GM12864 (cell line): ENCODE data around the gene ATP5ME.

Experiments
- DNase-seq: peaks from one replicate; pipeline ENCODE4 v3.0.0-alpha.2; 2011; ENCODE audit warnings: low read depth
- H3K4me3 ChIP-seq: 2 replicates; pipeline ENCODE4 v1.5.1; 2011; ENCODE audit warnings: mild to moderate bottlenecking, low read depth, low read length, control low read depth
- TF ChIP-seq, protein P1 (sequence below): IDR thresholded peaks from 2 replicates; pipeline ENCODE4 v1.5.1; 2011; ENCODE audit warnings: low read depth, mild to moderate bottlenecking, moderate library complexity, low read length, control low read depth, inconsistent platforms; ENCODE audit errors: missing control alignments

ATP5ME gene

DNA sequence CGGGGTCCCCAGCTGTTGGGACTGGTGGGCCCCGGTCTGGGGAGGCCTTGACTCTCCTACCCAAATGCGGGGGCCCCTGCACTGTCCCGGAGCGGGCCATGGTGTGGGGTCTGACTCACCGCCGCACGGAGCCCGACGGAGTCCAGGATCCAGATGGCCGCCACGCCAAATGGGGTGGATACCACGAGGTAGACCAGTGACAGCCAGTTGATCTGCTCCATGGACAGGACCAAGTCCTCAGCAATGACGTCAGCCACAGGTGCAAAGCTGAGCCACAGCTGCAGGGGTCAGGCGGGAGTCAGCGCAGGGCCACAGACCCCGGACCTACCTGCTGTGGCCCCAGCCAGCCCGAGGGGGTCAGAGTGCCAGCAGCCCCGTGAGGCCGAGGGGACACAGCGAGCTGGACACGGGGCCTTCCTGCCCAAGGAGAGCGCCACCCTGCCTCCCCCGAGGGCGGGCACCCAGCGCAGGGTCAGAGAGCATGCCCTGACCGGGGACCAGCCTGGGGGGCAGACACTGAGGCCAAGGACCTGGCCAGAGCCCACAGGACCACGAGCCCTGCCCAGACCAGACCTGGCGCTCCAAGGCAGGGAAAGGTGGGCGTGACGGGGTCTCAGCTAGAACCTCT lies 12.5 kb upstream of the ATP5ME start:
- DNase-seq, result no peak
- H3K4me3 ChIP-seq, result no peak overlapping the region
- TF ChIP-seq, protein P1, sequence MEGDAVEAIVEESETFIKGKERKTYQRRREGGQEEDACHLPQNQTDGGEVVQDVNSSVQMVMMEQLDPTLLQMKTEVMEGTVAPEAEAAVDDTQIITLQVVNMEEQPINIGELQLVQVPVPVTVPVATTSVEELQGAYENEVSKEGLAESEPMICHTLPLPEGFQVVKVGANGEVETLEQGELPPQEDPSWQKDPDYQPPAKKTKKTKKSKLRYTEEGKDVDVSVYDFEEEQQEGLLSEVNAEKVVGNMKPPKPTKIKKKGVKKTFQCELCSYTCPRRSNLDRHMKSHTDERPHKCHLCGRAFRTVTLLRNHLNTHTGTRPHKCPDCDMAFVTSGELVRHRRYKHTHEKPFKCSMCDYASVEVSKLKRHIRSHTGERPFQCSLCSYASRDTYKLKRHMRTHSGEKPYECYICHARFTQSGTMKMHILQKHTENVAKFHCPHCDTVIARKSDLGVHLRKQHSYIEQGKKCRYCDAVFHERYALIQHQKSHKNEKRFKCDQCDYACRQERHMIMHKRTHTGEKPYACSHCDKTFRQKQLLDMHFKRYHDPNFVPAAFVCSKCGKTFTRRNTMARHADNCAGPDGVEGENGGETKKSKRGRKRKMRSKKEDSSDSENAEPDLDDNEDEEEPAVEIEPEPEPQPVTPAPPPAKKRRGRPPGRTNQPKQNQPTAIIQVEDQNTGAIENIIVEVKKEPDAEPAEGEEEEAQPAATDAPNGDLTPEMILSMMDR, result peak; percentile 15

DNA sequence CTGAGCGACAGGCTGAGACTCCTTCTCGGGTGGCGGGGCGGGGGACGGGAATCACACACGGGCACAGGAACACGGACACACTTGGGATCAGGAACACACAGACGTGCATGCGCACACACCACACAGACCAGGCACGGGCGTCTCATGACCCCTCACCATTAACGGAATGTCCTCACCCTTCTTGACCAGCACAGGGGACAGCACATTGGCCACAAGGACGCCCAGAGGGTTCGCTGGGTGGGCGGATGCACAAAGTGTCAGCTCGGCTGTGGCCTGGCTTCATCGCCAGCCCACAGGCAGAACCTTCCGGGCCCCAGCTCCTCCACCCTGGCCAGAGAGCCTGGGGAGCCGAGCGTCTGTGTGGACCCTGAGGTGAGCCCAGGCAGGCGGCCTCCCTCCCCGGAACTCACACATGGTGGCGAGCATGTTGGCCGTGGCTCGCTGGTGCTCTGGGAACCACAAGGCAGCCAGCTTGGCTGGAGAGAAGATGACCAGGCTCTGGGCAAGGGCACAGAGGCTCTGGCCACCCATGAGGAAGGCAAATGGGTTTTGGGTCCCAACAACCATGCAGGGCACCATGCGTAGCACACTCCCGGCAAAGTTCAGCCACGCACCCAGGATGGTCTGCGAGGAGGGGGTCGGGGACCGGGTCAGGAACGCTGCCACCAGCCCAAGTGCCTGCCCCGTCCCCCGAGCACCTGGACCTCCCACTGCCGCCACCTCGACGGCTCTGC lies 11.8 kb upstream of the ATP5ME start:
- H3K4me3 ChIP-seq, result no peak overlapping the region
- TF ChIP-seq, protein P1, result no peak
- no peak for DNase-seq

DNA sequence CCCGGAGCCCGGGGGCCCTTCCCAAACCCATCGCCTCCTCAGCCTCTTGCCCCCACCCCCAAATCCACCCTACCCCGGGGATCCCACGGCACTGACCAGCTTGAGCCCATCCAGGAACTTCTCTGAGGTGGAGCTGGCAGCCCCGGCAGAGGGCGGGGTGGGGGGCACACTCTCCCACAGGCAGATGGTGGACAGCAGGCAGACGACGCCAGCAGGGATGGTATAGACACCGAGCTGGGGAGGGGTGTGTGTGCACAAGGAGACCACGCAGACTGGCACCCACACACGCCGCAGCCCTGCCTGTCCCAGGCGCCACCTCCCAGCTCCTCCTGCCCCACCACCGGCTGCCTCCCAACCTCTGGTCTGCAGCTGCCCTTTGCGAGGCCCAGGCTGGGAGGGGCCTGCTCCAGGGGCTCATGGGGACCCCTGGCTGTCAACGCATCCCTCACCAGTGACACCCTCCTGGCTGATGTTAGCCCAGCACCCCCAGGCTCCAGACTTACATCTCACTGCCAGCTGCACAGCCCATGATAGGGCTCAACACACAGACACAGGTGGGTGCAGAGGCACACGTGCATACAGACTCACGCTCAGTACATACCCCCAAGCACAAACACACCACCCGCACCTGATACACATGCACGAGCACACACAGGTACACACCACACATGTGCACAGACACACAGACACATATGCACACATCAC lies 10.7 kb upstream of the ATP5ME start:
- H3K4me3 ChIP-seq, result no peak overlapping the region
- DNase-seq, result no peak
- TF ChIP-seq, protein P1, result no peak

DNA sequence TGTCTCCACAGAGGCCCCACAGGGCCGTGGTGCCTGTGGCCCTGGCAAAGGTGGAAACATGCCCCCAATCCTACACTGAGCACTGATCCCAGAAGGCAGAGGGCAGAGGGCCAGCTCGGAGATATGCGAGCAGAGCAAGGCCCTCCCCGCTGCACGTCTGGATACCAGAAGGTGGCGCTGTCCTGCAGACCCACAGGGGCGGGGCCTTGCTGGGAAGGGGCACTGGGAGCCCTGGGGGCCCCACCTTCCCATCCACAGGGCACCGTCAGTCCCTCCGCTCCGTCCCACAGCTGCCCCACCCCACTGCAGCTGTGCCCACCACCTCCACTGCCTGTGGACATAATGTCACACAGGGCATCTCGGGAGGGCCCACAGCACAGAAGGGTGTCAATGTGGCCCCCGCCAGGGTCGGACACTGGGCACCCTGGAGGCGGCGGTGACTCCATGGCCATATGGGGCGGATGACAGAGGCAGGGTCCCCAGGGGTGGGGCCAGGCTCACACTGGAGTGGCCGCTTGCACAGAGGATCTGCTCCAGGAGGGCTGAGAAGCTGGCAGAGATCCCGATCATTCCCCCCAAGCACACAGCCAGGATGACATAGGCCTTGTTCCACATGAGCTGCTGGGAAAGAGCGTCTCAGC lies 10.0 kb upstream of the ATP5ME start:
- TF ChIP-seq, protein P1, result peak; percentile 76
- DNase-seq, result no peak
- H3K4me3 ChIP-seq, result no peak overlapping the region

DNA sequence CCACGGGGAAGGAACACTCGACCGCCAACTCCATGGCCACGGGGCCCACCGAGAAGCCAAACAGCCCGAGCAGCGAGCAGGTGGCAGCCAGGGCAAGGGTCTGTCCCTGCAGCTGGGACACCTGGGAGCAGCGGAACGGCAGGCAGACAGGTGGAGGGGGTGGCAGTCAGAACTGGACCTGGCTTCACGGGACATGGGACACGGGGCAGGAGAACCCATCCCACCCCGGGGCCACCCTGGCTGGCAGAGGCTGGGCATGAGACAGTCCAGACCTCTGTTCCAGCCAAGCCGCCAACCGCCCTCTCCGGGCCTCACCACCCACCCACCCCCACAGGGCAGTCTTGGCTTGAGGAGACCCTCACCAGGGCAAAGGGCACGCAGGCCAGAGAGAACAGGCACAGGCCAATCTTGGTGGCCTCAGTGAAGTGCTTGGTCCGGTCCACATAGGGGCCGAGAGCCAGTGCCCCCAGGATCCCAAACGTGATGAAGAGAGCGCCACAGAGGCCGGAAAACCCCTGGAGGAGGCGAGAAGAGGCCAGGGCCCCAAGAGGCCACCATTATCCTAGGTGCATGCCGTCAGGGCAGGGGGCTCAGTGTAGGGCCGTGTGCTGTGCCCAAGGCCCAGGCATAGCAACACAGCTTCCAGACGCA lies 9.3 kb upstream of the ATP5ME start:
- no peak overlapping the region for H3K4me3 ChIP-seq
- TF ChIP-seq, protein P1, result no peak
- DNase-seq, result no peak

DNA sequence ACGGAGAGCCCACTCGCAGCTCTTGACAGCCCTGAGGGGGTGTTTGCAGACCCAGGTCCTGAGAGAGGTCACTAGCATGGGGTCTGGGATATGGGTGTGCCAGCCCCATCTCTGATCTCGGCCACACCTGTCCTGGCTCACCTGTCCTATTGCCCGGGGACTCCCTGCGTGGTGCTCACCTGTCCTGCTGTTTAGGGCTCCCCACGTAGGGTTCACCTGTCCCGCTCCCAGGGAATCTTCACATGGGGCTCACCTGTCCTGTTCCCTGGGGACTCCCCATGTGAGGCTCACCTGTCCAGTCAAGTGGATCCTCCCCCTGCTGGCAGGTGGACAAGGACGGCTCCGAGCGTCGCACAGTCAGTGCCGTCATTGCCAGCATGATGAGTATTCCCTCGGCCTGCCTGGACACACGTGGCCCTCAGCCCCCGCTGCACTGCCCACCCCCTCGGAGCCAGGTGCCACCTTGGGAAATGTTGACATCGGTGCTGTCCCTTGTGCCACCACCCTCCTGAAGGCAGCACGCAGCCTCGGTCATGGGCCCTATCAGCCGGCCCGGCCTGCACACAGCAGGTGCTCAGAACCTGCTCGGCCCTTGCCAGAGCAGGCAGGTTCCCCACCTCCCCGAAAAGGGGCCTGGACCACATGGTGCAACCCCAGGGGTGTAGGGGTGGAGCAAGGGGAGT lies 8.6 kb upstream of the ATP5ME start:
- no peak for DNase-seq
- no peak overlapping the region for H3K4me3 ChIP-seq
- TF ChIP-seq, protein P1, result no peak
